ENCODE measurements around the gene GRIN2A.
A peak's percentile ranks its signal among the peaks of the same experiment; 100 is the strongest.

Gene GRIN2A

DNA sequence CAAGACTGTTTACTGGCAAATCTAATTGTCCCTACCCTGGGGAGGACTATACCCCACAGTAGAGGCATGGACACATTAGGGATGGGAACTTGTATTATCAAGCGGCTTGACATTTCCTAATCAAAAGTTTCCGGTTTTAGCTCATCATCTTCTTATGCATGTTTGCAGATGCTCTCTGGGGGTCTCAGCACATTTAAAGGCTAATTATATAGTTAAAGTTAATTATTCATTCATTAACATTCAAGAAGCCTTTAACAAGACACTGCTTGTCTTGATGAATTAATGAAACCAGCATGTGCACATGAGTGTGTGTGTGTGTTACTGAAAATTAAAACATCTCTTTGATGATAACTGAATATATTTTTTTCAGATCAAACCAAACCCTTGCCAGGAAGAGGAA lies 377.1 kb downstream of the GRIN2A start:
- DNase-seq: no peak

DNA sequence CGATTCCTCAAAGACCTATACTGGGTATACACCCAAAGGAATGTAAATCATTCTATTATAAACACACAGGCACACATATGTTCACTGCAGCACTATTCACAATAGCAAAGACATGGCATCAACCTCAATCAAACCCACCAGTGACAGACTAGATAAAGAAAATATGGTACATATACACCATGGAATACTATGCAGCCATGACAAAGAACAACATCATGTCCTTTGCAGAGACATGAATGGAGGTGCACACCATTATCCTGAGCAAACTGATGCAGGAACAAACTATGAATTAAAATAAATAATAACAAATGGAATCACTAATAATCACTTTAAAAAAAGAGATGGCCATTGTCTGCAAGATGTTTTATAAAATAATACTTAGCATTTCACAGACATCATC lies 380.1 kb downstream of the GRIN2A start:
- no peak for DNase-seq

DNA sequence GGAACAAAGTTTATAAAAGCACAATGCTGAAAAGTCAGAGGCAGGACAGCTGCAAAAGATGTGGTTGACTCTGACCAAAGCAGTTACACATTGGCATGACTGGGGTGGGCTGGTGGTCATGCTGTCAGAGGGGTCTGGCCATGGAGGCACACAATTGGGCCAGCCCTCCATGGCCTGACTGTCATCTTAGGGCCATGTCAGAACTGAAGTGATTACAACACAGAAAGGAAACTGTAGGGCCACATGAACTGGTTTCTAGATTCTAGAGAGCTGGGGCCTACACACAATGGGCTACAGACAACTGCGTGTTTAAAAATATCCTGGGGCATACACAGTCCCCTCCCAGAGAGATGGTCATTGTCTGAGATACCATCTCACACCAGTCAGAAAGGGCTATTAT lies 380.6 kb downstream of the GRIN2A start:
- no peak for DNase-seq

DNA sequence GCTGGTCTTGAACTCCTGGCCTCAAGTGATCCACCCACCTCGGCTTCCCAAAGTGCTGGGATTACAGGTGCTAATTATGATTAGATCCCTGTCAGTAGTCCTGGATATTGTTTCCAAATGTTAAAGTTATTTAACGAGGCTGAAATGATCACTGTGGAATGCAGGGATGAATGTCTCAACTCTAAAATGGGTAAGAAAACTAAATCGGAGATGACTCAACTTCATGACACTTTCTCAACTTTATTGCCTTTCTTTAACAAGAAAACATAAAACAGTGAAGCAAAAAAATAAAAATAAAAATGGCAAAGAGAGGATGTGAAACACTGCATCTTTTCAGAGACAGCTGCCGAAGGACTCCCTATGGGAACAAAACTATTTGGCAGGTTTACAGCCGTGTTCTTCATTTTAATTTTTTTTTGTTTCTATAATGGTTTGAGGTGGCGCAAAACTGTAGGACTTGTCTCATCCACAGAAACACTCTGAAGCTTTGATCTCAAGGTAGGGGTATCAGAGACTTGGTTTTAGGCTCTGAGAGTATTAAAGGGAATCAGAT lies 382.0 kb downstream of the GRIN2A start:
- no peak for DNase-seq

DNA sequence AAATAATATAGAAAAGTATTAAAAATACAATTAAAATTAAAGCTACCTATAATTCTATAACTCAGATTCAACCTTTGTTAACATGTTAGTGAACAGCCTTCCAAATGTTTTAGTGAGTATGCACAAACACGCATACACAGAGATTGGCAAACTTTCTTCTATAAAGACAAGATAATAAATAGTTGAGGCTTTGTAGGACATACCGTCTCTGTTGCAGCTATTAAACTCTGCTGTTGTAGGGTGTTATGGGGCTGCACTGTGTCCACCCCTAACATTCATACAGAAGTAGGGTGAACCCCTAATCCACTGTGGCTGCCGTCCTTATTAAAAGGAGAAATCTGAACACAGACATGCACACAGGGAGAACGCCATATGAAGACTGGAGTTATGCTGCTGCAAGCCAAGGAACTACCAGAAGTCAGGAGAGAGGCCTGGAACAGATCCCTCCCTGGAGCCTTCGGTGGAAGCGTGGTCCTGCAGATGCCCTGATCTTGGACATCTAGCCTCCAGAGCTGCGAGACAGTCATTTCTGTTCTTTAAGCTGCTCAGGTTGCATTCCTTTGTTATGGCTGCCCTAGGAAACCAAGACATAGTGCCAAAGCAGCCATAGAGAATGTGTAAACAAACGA lies 383.2 kb downstream of the GRIN2A start:
- DNase-seq: no peak

DNA sequence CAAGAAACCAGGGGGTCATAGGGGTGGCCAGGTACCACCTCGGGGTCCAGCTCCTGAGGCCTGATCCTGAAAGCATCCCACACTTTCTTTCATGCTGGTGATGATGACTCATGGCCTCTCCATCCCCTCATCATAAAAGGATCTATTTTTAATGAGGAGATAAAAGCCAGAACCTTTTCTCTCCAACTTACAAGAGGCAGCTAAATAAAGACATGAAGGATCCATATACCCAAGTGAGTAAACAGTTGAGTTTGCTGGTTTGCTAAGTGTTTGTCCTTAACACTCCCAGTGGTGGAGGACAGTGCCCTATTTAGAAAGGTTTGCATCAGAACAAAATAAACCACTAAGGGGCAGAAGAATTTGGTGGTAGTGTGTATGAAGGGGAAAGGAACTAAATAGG lies 383.8 kb downstream of the GRIN2A start:
- DNase-seq: no peak

DNA sequence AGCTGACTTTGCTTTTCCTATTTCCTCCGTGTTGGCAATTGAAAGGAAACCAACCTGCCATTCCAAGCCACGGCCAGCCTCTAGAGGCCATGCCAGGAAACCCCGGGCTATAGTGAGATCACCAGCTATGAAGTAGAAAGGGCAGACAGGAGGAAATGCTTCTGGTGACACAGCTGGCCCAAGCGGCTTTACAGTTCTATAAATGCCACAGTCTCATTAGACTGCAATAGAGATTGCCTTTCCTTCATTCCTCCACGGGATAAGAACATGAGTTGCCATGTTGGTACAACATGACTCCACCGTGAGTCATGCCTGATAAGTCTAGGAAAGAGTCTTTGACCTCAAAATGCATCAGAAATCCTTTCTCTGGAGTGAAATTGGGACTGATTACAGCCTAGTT lies 384.9 kb downstream of the GRIN2A start:
- peak; percentile 1 for DNase-seq

DNA sequence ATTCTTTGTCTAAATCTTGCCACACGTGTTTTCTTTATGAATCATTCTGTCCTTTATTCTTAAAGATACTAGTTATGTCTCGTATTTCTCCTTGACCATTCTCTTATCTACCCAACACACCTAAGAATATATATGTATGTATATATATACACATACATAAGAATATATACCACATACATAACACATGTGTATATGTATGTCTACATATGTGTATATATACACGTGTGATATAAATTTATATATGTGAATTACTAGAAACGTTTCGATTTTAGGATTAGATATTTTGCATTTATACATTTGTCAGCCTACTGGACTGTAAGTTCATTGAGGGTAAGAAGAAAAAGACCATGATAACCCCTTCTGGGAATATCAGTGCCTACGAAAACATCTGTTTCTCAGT lies 388.6 kb downstream of the GRIN2A start:
- DNase-seq: no peak

DNA sequence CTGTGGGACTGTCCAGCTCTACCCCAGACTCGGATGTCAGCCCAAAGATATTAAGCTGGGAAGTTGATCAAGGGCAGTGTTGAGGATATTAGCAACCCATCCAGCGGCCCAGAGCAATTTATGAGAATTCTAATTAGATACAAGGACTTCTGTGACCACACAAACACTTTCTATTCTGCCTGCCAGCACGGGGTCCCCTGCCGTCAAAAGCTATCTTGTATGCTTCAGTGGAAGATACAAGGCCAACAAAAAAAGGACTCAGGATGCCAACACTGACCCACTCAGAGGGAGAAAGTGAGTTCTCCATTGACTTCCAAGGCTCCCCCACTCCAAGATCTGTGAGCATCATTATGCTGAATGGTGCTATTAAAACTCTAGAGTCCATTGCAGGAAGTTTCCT lies 390.7 kb downstream of the GRIN2A start:
- DNase-seq: no peak

DNA sequence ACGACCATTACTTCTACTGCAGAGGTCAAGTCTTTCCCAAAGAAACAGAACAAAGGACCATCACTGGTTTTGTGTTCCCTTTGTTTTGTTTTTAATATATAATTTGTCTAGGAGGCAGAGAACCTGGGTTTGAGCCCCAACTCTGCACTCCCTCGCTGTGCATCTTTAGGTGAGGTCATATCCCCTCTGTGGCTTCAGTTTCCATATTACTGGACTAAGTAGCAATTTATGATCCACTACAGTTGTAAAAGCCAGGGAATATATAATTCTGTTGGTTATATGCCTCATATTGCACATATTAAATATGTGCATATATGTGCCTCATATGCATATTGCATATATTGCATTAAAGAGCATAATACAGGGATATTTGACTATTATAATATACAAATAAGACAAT lies 392.0 kb downstream of the GRIN2A start:
- no peak for DNase-seq

DNA sequence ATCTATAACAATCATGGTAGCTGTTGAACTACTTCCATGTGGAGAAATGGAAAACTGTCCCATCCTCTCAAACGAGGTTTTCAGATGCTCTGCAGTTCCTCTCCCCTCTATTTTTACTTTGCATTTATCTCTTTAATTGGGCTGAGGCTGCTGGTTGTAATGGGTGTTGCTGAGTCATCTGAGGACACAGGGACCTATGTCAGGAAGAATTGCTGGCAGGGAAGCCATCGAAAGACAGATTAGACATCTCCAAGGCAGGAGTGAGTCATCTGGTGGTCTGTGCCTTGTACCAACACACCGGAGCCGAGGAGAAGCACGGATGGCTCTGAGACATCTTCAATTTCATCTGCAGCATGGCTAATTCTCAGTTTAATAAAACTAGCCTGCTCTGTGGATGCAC lies 394.5 kb downstream of the GRIN2A start:
- DNase-seq: no peak

DNA sequence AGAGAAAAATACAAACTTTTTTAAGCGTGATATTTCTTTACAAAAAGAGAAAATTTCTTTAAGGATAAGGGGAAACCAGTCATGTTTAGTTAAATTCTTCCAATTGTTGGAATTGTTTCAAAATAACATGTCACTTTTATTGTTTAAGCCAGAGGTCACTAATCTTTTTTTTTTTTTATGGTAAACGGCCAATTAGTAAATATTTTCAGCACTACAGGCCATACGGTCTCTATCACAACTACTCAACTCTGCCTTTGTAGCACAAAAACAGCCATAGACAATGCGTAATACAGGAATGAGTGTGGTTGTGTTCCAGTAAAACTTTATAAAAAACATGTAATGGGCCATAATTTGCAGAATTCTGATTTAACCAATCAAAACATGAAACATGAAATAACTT lies 401.4 kb downstream of the GRIN2A start:
- no peak for DNase-seq

DNA sequence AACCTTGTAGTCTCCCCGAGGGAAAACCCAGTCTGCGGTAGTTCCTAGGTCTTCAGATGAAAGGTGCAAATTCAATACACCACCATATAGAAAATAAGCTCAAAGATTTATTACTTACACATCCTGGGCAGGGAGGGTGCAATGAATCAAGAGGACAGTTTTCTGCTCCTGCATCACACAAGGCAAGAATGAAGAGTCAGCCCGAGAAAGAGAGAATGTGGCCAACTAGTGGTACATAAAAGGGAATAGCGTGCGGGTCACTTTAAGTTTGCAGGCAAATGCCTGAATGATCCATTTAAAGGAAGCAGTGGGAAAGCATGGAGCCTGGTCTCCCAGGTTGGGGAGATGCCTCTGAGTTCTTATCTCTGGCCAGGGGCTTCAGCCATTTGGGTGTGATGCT lies 403.4 kb downstream of the GRIN2A start:
- no peak for DNase-seq

DNA sequence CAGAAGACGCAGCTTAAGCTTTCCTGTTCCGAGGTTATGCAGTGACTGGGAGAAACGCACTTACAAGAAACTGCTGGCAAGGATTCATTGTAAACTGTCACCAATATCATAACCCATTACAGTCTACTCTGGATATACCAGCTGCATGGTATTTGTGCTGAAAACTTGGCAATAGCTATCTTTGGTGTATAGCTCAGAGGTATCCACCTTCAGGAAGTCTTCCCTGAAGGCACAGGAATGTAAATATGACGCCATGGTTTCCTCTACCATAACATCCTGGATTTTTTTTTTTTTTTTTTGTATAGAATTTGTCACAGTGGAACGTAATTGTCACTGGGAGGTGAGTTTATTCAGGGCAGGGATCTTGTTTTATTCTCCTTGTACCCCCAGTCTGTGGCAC lies 406.2 kb downstream of the GRIN2A start:
- no peak for DNase-seq

DNA sequence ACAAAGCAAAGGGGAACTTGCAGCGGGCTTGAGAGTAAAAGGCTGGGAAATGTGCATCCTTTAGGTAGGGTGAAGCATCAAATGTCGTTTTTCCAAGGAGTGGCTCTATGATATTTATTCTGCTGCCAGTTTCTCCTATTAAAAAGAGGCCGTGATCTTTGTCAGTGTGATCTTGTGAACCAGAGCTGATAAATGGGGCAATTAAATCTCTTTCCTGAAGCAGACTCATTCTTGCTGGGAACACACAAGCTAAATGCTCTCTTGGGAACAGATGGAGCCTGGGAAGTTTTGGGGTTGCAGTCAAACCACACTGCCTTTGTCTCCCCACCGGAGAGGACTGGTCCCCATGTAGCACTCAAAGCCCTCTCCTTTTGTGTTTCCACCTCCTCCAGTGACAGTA lies 408.9 kb downstream of the GRIN2A start:
- no peak for DNase-seq

DNA sequence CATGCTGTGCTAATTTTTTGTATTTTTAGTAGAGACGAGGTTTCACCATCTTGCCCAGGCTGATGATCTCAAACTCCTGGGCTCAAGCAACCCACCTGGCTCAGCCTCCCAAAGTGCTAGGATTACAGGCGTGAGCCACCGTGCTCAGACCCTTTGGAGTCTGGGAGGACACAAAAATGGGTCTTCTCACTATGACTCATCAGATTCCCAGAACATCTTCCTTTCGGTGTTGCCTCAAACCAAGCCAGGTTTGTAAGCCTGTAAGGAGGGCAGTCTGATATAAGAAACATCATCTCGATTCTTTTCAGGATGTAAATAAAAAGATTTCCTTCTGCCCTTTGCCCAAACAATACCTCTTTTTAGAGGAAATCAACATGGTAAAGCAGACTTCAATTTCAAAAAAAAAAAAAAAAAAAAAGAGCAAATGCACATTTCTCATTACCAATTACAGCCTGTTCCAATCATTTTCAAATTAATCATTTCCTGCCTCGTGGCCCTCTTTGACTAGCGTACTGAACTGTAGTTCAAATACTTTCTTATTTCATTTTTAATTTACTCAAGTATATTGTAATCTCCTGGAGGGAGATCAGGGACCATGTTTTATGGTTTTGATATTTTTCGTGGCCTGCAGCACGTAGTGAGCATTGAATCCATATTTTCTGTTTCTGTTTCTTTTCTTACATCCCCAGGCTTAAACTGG lies 409.6 kb downstream of the GRIN2A start:
- no peak for DNase-seq

DNA sequence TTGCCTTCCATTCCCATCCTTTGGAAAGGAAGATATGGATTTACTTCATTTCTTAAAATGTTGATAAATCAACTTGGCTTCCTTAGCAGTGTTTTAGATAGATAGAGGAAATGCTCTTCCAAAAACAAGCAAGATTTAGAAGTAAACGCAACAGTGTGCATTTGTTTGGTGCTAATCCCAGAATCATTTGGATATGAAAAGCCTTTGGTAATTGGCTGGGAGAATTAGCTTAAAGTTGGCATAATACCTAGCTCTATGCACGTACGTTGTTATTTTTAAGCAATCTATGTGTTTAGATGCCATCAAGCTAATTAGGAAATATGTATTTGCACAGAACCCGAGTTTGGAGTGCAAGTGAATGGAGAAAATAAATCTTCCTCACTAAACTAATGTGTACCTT lies 415.3 kb downstream of the GRIN2A start:
- DNase-seq: no peak

DNA sequence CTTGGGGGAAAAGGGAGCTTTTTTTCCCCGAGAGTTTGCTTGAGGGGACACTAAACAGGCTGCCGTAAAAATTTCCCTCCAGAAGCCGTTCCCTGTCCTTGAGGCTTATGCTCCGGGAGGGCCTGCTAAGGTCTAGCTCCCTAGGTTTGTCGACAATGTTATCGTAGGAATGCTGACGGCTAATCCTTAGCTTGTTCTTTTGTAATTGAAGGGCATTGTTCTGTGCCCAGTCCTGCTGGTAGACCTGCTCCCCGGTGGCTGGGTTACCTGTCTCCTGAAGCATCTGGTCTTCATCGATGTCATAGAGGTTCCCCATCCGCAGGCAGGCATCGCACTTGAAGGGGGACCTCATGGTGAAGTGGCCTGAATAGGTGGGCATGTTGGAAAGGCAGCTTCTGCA lies 418.7 kb downstream of the GRIN2A start:
- no peak for DNase-seq

DNA sequence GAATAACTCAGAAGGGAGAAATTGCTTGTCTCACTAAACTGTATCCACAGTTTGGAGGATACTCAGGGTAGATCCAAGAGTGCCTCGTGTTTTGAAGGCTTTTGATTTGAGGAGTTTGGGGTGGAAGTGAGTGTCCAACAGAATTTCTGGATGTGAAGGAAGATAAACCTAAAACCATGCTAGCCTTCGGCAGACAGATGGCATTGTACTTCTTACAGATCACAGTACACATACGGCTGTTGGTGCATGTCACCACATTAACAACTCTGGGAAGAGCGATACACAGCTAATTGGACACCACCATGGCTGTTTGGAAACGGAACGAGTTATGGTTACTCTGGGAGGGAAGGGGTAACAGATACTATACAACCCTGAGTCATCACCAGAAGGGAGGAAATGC lies 420.4 kb downstream of the GRIN2A start:
- no peak for DNase-seq

DNA sequence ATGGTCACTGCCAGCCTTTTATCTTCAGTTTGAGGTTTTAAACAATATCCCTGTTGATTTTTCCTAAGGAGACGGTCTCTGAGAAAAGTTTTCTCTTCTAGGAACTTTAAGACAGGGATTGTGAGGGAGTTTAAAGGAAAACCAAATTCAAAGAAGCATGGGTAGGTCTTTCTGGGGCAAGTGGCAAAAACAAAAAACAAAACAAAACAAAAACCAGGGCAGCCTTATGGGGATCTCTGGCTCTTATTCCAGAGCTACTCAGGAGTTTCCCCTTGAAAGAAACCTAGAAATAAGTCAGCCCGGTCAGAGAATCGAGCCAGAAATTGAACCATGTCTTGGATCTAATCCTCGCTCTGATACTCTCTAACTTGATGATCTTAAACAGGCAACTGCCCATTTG lies 424.5 kb downstream of the GRIN2A start:
- DNase-seq: no peak

DNA sequence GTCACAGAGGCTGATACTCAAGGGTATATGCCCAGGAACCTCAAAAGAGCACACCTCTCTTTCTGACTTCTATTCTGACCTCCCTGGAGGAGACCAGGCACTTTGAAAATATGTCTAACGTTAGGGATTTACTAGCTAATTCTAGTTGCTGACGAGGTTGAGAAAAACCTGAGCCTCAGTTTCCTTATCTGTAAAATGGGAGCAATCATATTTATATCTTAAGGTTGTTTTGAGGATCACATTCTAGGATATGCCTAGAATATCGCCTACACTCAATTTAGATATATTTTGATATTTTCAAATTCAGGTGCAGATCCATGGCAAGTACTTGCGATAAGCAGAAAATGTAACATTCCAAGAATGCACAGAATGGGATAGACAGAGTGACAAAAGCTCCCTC lies 425.8 kb downstream of the GRIN2A start:
- DNase-seq: no peak

DNA sequence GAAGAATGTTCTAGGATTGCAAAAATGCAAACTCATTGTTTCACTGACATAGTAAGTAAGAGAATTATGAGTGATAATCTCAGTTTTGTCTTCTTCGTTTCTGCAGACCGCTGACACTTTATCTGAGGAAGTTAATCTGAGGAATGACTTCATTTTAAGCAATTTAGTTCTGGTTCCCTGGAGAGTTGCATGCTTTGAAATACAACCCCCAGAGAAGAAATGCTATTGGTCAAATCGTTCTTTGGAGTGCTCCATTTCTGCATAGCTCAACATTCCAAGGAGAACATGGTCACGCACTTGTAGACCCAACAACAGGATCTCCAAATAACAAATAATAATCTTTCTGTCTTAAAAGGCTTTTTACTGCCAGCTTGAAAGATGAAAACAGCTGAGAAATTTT lies 427.1 kb downstream of the GRIN2A start:
- DNase-seq: no peak

DNA sequence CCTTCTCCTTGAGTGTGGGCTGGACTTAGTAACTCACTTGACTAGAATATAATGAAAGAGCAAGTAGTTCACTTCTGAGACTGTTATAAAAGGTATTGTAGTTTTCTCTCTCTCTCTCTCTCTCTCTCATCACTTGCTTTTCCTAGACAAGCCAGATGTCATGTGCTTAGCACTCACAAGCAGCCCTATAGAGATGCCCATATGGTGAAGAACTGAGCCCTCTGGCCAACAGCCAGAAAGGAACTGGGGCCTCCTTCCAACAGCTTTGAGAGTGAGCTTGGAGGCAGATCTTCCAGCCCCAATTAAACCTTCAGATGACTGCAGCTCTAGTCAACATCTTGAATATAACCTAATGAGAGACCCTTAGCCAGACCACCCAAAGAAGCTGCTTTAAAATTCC lies 440.5 kb downstream of the GRIN2A start:
- DNase-seq: no peak

DNA sequence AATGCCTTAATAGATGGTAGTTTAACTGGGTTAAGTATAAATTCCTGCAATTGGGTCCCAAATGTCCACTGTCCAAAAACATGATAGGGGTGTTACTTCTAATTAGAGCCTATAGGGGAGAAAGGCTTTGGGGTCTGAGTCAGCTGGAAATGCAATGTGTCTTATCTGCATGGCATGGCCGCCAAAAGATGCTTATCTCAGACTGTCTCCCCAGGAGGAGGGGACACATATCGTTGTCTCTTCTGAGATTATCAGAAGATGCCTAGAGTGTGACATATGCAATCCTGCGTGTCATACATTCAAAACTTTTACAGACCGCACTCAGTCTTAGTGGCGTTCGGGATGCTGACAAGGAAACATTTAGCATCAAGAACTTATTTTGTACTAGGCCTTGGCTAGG lies 442.9 kb downstream of the GRIN2A start:
- no peak for DNase-seq

DNA sequence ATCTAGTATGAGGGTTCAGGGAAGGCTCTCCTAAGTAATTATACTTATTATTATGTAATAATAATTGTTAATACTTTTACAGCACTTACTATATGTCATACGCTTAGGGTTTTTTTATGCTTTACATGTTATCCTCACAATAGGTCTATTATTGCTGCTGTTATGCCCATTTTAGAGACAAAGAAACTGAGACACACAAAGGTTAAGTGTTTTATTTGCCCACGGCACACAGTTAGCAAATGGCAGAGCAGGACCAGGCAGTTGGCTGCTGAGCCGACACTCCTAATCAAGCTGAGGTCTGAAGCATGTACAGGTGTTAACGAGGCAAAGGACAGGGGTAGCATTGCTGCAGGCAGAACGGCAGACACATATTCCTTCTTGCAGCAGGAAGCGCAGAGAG lies 443.5 kb downstream of the GRIN2A start:
- DNase-seq: no peak

Measured in DMS53 (cell line).